OCI-LY7 (cell line): ENCODE measurements around the gene COL5A1. TPM values are rescaled to one million over a fixed set of nuclear protein-coding genes. Genes with fewer than 3 reads are reported as not detected.

Source experiments
- BruUV-seq: library from RNA; stranded (reverse); fragments of 400-500 nt; replicated peaks from 2 replicates; lab custom pipeline; 2021; lab: Mats Ljungman, UMichigan
- CTCF ChIA-PET: fragments of 300-600 bp; sonication (Branson Sonifier 250); formaldehyde crosslinking; loops from one replicate; lab custom pipeline; 2022; ENCODE audit warnings: antibody characterized with exemption; ENCODE audit not compliant: unreplicated experiment; lab: Charles Lee
- POLR2A ChIA-PET: fragments of 300-600 bp; sonication (Branson Sonifier 250); formaldehyde crosslinking; loops from one replicate; lab custom pipeline; 2022; ENCODE audit warnings: antibody characterized with exemption; lab: Charles Lee
- DNase-seq: peaks from one replicate; pipeline ENCODE4 v3.0.0-alpha.2; 2015; ENCODE audit warnings: low spot score
- H2AFZ ChIP-seq: fragments of 200-600 bp; sonication (generic), shearing (Covaris generic); 2 replicates; pipeline ENCODE4 v1.6.1; 2014; ENCODE audit warnings: mild to moderate bottlenecking, antibody characterized with exemption, low read length, moderate library complexity
- H3K27ac ChIP-seq: fragments of 200-600 bp; sonication (generic); 2 replicates; pipeline ENCODE4 v1.5.1; 2014; ENCODE audit warnings: mixed run types, low read depth, mild to moderate bottlenecking, moderate library complexity, low read length, inconsistent platforms; ENCODE audit not compliant: poor library complexity, severe bottlenecking
- H3K36me3 ChIP-seq: fragments of 200-600 bp; sonication (generic); 2 replicates; pipeline ENCODE4 v1.6.1; 2014; ENCODE audit warnings: mild to moderate bottlenecking, antibody characterized with exemption, low read length, moderate library complexity, mixed read lengths; ENCODE audit not compliant: insufficient read depth
- H3K4me1 ChIP-seq: fragments of 200-600 bp; sonication (generic); 2 replicates; pipeline ENCODE4 v1.5.1; 2014; ENCODE audit warnings: mild to moderate bottlenecking, low read length; ENCODE audit not compliant: insufficient read depth, poor library complexity, severe bottlenecking
- H3K4me2 ChIP-seq: fragments of 200-600 bp; sonication (generic); 2 replicates; pipeline ENCODE4 v1.6.1; 2014; ENCODE audit warnings: mild to moderate bottlenecking, low read length
- H3K4me3 ChIP-seq: fragments of 200-600 bp; sonication (generic); 2 replicates; pipeline ENCODE4 v1.5.1; 2014; ENCODE audit warnings: mild to moderate bottlenecking, low read depth, low read length; ENCODE audit not compliant: poor library complexity, severe bottlenecking
- H3K79me2 ChIP-seq: fragments of 200-600 bp; sonication (generic); 2 replicates; pipeline ENCODE4 v1.6.1; 2016; ENCODE audit warnings: low read depth, mild to moderate bottlenecking, low read length, moderate library complexity, mixed read lengths; ENCODE audit not compliant: insufficient read depth
- H3K9me2 ChIP-seq: fragments of 200-600 bp; sonication (generic); 2 replicates; pipeline ENCODE4 v1.6.1; 2016; ENCODE audit warnings: mild to moderate bottlenecking, low read length, mixed read lengths; ENCODE audit not compliant: insufficient read depth
- H3K9me3 ChIP-seq: fragments of 200-600 bp; sonication (generic); 2 replicates; pipeline ENCODE4 v1.6.1; 2014; ENCODE audit warnings: mild to moderate bottlenecking, mixed run types, low read length, mixed read lengths
- H4K20me1 ChIP-seq: fragments of 200-600 bp; sonication (generic); 2 replicates; pipeline ENCODE4 v1.6.1; 2014; ENCODE audit warnings: mild to moderate bottlenecking, antibody characterized with exemption, low read length, moderate library complexity, mixed read lengths; ENCODE audit not compliant: insufficient read depth
- CTCF ChIP-seq: fragments of 200-600 bp; sonication (generic); conservative IDR thresholded peaks from 2 replicates; pipeline ENCODE4 v1.5.1; 2014; ENCODE audit warnings: mild to moderate bottlenecking, antibody characterized with exemption, low read length, moderate library complexity, mixed read lengths
- EZH2phosphoT487 ChIP-seq: fragments of 200-600 bp; sonication (generic); IDR thresholded peaks from 2 replicates; pipeline ENCODE4 v1.6.1; 2018; ENCODE audit warnings: low read depth, borderline replicate concordance, mild to moderate bottlenecking, mixed run types, antibody characterized with exemption, low read length, moderate library complexity, mixed read lengths
- intact Hi-C: fragments of 100-400 bp; cut with micrococcal nuclease; formaldehyde crosslinking; loops from one replicate; pipeline ENCODE4 v1.10.0; 2022; ENCODE audit not compliant: unreplicated experiment
- total RNA-seq, 2 experiments: library from RNA; depleted of rRNA in 1 of 2; stranded (reverse); fragments of >200 nt in 1 of 2; shearing (Covaris generic) in 1 of 2; gene quantifications; 2 replicates each; pipeline ENCODE4 v1.2.3, GENCODE V29; 2014 to 2022

The COL5A1 gene
- total RNA-seq, 2 experiments from 2014 or later, result 12.2 to 28.6 TPM

- Histone ChIP-seq H3K9me2 (no peaks in the 10 kb centered on the region), H3K4me3 (no peak overlapping the region), H4K20me1 (no peaks in the 10 kb centered on the region), H3K36me3 (no peaks in the 10 kb centered on the region), H3K4me2 (no peak overlapping the region), H3K9me3 (no peaks in the 10 kb centered on the region), H3K27ac (no peak overlapping the region), H2AFZ (no peak overlapping the region), H3K4me1 (no peaks in the 10 kb centered on the region), H3K79me2 (no peaks in the 10 kb centered on the region)
- TF ChIP-seq EZH2phosphoT487 (no peak), CTCF (no peak)
- POLR2A ChIA-PET, result no interaction called here
- no TSS peak for BruUV-seq
- intact Hi-C loops, result no loop called here
- no peak for DNase-seq
- CTCF ChIA-PET, result no interaction called here
Measured at GRCh38 chr9:134757216-134757975, 115.8 kb downstream of the COL5A1 start.

- intact Hi-C loops, result no loop called here
- Histone ChIP-seq H2AFZ (no peak overlapping the region), H4K20me1 (no peaks in the 10 kb centered on the region), H3K4me3 (no peak overlapping the region), H3K9me3 (no peaks in the 10 kb centered on the region), H3K4me2 (no peak overlapping the region), H3K79me2 (no peaks in the 10 kb centered on the region), H3K9me2 (no peaks in the 10 kb centered on the region), H3K36me3 (no peaks in the 10 kb centered on the region), H3K4me1 (no peaks in the 10 kb centered on the region), H3K27ac (no peak overlapping the region)
- BruUV-seq, result no TSS peak
- ChIA-PET POLR2A (no interaction called here), CTCF (no interaction called here)
- no peak for DNase-seq
- TF ChIP-seq EZH2phosphoT487 (no peak), CTCF (no peak)
Measured at GRCh38 chr9:134758949-134759607, 117.5 kb downstream of the COL5A1 start.

GRCh38 chr9:134759913-134760312, 118.3 kb downstream of the COL5A1 start:
- Histone ChIP-seq H3K36me3 (no peaks in the 10 kb centered on the region), H3K4me2 (no peak overlapping the region), H3K9me3 (no peaks in the 10 kb centered on the region), H3K27ac (no peak overlapping the region), H2AFZ (no peak overlapping the region), H3K4me3 (no peak overlapping the region), H3K4me1 (no peaks in the 10 kb centered on the region), H3K79me2 (no peaks in the 10 kb centered on the region), H4K20me1 (no peaks in the 10 kb centered on the region), H3K9me2 (no peaks in the 10 kb centered on the region)
- ChIA-PET CTCF (no interaction called here), POLR2A (no interaction called here)
- no peak for DNase-seq
- BruUV-seq, result no TSS peak
- TF ChIP-seq CTCF (no peak), EZH2phosphoT487 (no peak)
- intact Hi-C loops, result no loop called here
